ENCODE data around the gene TNS1. TPM values are rescaled to one million over a fixed set of nuclear protein-coding genes. Genes with fewer than 3 reads are reported as not detected.

TNS1 gene
- total and polyA plus RNA-seq, 10 of the 15 experiments (the other 5 are each of a cell fraction or from before 2014, with no cell fraction given): 0.05 to 0.44 TPM; not detected in 8

- TF ChIP-seq KLF5 (IDR thresholded peaks at IDR 0.05; ENCODE audit: partially characterized antibody) (no peak), IKZF1 (conservative IDR thresholded peaks at IDR 0.05) (no peak), MEF2B (IDR thresholded peaks at IDR 0.05; ENCODE audit: partially characterized antibody, poor library complexity, severe bottlenecking) (no peak)
Observed at GRCh38 chr2:217802876-217803652, 199.7 kb downstream of the TNS1 start (continued).

DNA sequence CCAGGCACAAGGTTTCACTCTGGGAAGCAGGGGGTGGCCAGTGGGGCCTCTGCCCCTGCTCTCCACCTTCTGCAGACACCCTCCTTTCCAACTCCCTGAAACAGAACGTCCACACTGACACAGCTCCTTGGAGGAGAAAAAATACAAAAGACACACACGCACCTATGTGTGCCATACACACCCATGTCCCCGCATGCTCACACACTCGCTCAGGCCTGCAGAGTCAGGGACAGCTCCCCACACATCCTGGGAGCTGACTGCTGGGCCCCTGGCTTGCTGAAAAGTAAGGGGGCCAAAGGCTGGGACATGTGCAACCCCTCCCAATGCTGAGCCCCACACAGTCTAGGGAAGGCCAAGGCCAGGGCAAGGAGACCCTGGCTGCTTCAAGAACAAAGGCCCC, 200.5 kb downstream of the TNS1 start:
- peaks cover 4% of the 10 kb centered on the region for H3K4me1 ChIP-seq (ENCODE audit: control insufficient read depth, insufficient read depth, low read length)
- POLR2A ChIA-PET: no interaction called here
- no peaks in the 10 kb centered on the region for H3K9me3 ChIP-seq (replicated peaks; ENCODE audit: control insufficient read depth, insufficient read depth, low read length)
- no peak overlapping the region for H3K4me3 ChIP-seq
- H3K36me3 ChIP-seq (ENCODE audit: control insufficient read depth in 2 of 2, insufficient read depth in 2 of 2, low read length in 1 of 2): no peaks in the 10 kb centered on the region
- no peak overlapping the region for H3K27ac ChIP-seq (ENCODE audit: control insufficient read depth, insufficient read depth)
- H2AFZ ChIP-seq (ENCODE audit: control insufficient read depth, low read depth, low read length): no peak overlapping the region
- TF ChIP-seq CHD4 (IDR thresholded peaks at IDR 0.05) (no peak), EED (IDR thresholded peaks at IDR 0.05; ENCODE audit: low read depth) (no peak), SMARCA5 (IDR thresholded peaks at IDR 0.05) (no peak), RAD21 (IDR thresholded peaks at IDR 0.05; ENCODE audit: insufficient read depth, low read depth, low read length) (no peak), MEF2B (IDR thresholded peaks at IDR 0.05; ENCODE audit: partially characterized antibody, poor library complexity, severe bottlenecking) (no peak), BCLAF1 (IDR thresholded peaks at IDR 0.05) (no peak), SP1 (IDR thresholded peaks at IDR 0.05; ENCODE audit: low read depth, low read length) (no peak), ZNF687 (IDR thresholded peaks at IDR 0.05) (no peak), CEBPB (IDR thresholded peaks at IDR 0.05; ENCODE audit: borderline replicate concordance in 1 of 2, low read depth in 2 of 2, low read length in 2 of 2) (no peak), NFXL1 (IDR thresholded peaks at IDR 0.05; ENCODE audit: borderline replicate concordance) (no peak)
- no peaks in the 10 kb centered on the region for H3K27me3 ChIP-seq (replicated peaks in 1 of 2; ENCODE audit: control insufficient read depth in 2 of 2, insufficient read depth in 2 of 2, low read length in 1 of 2)
- H3K4me2 ChIP-seq (ENCODE audit: control insufficient read depth, insufficient read depth): no peak overlapping the region
- no peaks in the 10 kb centered on the region for H3K79me2 ChIP-seq (ENCODE audit: control insufficient read depth, insufficient read depth, low read length)
- no peak overlapping the region for H3K9ac ChIP-seq (ENCODE audit: control insufficient read depth, insufficient read depth, low read length)
- no TSS peak for BruUV-seq (replicated peaks)
- H4K20me1 ChIP-seq (ENCODE audit: control insufficient read depth, insufficient read depth): no peaks in the 10 kb centered on the region
- RAD21 ChIA-PET (ENCODE audit: unreplicated experiment): no interaction called here
- 40% methylated on average over 4 of the region's 4 CpGs for whole genome bisulfite sequencing (ENCODE audit: insufficient coverage, insufficient replicate concordance, low lambda C conversion rate, missing lambda C conversion rate)
- DNase-seq (ENCODE audit: low read depth, low spot score): no peak
- no peak for FAIRE-seq
- in situ Hi-C loops (cut with MboI) (no loop called here), intact Hi-C loops (cut with micrococcal nuclease; ENCODE audit: unreplicated experiment) (no loop called here)
- CTCF ChIA-PET: interaction anchor here (1.1 to 1.6 kb wide), 2 partner anchors 13 to 94 kb away, joined by 3 to 5 read pairs; no protein-coding TSS in a partner anchor
- no peak for ATAC-seq
- SMC1A ChIA-PET (ENCODE audit: uncharacterized antibody, unreplicated experiment): no interaction called here
